Kidney epithelial cell (primary cell): ENCODE data around the gene IFT81. TPM values are rescaled to one million over a fixed set of nuclear protein-coding genes. Genes with fewer than 3 reads are reported as not detected.

Experiments used
- DNase-seq: peaks from one replicate; pipeline ENCODE4 v3.0.0-alpha.2; 2010; ENCODE audit warnings: low read depth
- H3K27me3 ChIP-seq: 2 replicates; pipeline ENCODE4 v1.6.0; 2011; ENCODE audit warnings: low read length; ENCODE audit not compliant: control insufficient read depth, insufficient read depth
- H3K36me3 ChIP-seq: 2 replicates; pipeline ENCODE4 v1.5.1; 2011; ENCODE audit warnings: low read length; ENCODE audit not compliant: control insufficient read depth, insufficient read depth
- H3K4me3 ChIP-seq: 2 replicates; pipeline ENCODE4 v1.5.1; 2011; ENCODE audit warnings: low read depth, mild to moderate bottlenecking, control low read depth, low read length
- CTCF ChIP-seq: IDR thresholded peaks from 2 replicates; pipeline ENCODE4 v1.5.1; 2011; ENCODE audit warnings: mild to moderate bottlenecking, moderate library complexity, low read length, control low read depth, inconsistent platforms; ENCODE audit not compliant: insufficient read depth, poor library complexity, severe bottlenecking
- total RNA-seq: library from RNA; depleted of rRNA; stranded (reverse); fragments of >200 nt; gene quantifications from 2 replicates; pipeline ENCODE4 v1.2.3, GENCODE V29; 2015

Gene IFT81
- total RNA-seq, 1 donor from 2014 or later = 6.9 TPM

- H3K4me3 ChIP-seq = no peak overlapping the region
- no peak for TF ChIP-seq CTCF
- DNase-seq = no peak
- no peaks in the 10 kb centered on the region for H3K27me3 ChIP-seq
- no peaks in the 10 kb centered on the region for H3K36me3 ChIP-seq
Measured at GRCh38 chr12:110141389-110141788, 17.2 kb downstream of the IFT81 start.

GRCh38 chr12:110146986-110147385, 22.8 kb downstream of the IFT81 start:
- no peak for TF ChIP-seq CTCF
- no peak for DNase-seq
- Histone ChIP-seq H3K36me3 (no peaks in the 10 kb centered on the region), H3K27me3 (no peaks in the 10 kb centered on the region), H3K4me3 (no peak overlapping the region)

- no peak for TF ChIP-seq CTCF
- H3K4me3 ChIP-seq = no peak overlapping the region
- no peaks in the 10 kb centered on the region for H3K36me3 ChIP-seq
- H3K27me3 ChIP-seq = no peaks in the 10 kb centered on the region
- DNase-seq = no peak
Measured at GRCh38 chr12:110149086-110149660, 25.0 kb downstream of the IFT81 start.

- no peak for DNase-seq
- no peaks in the 10 kb centered on the region for H3K27me3 ChIP-seq
- no peak for TF ChIP-seq CTCF
Measured at GRCh38 chr12:110156766-110157165, 32.6 kb downstream of the IFT81 start.

GRCh38 chr12:110157539-110157938, 33.4 kb downstream of the IFT81 start:
- Histone ChIP-seq H3K4me3 (no peak overlapping the region), H3K27me3 (no peaks in the 10 kb centered on the region), H3K36me3 (peaks cover 2% of the 10 kb centered on the region)
- DNase-seq = no peak
- no peak for TF ChIP-seq CTCF

More at GRCh38 chr12:110156766-110157165, 32.6 kb downstream of the IFT81 start:
- Histone ChIP-seq H3K4me3 (no peak overlapping the region), H3K36me3 (peaks cover 2% of the 10 kb centered on the region)

GRCh38 chr12:110159671-110160245, 35.6 kb downstream of the IFT81 start:
- TF ChIP-seq CTCF = no peak
- H3K27me3 ChIP-seq = no peaks in the 10 kb centered on the region
- H3K4me3 ChIP-seq = no peak overlapping the region
- no peak for DNase-seq
- H3K36me3 ChIP-seq = peaks cover 2% of the 10 kb centered on the region
